ENCODE data around the gene GALNT15.

DNA sequence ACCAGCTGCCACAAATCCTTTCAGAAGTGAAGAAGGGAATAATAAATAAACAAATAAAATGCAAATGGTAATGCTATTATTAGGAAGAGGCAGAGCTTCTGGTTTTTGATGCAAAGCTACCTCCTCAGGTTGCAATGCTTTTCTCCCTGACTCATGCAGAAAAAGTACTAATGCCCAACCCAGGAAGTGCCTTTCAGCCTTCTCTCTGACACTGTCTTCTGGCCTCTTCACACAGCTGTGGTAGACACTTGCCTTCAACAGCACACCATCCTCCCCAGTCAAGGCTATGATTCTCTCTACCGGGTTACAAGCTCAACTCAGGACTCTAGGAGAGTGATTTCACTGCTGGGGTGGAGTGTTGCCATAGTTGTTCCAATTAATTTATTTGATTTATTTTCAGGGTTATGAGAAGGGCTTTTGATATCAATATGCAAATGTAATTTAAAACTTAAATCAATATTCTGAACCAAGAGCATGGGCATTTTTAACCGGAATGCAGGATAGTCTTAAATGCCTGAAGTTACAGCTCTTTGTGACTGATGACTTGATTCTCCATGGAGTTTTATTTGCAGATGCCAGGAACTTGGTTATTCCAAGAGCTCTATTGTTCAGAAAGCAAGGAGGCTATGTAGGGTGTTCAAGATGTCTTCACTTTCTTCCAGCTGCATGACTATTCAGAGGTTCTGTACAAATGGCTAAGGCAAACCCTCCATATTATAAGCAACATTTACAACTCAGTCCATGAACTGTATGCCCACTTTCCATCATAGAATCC, 27.1 kb upstream of the GALNT15 start:
- no peak for TF ChIP-seq CTCF (conservative IDR thresholded peaks at IDR 0.05; ENCODE audit: low read depth, low read length)
- no peak for TF ChIP-seq EZH2 (IDR thresholded peaks at IDR 0.05; ENCODE audit: borderline replicate concordance, low read depth, low read length, poor library complexity, severe bottlenecking)
